ENCODE data around the gene MMP14. TPM values are rescaled to one million over a fixed set of nuclear protein-coding genes. Genes with fewer than 3 reads are reported as not detected.

MMP14 gene
- total and polyA plus RNA-seq, 9 of the 15 experiments (the other 6 are each of a cell fraction or from before 2014, with no cell fraction given) = 0.36 to 5.8 (median 1.3) TPM; not detected in 2

- no TSS peak for BruUV-seq (replicated peaks)
- Histone ChIP-seq H2AFZ (ENCODE audit: low read depth, low read length) (peak overlapping the region; percentile 97), H3K9ac (ENCODE audit: insufficient read depth in 1 of 2, low read depth in 2 of 2, low read length in 2 of 2) (peak overlapping the region; percentile 87 to 91), H3K4me2 (ENCODE audit: insufficient read depth, low read length) (peak overlapping the region; percentile 95), H3K4me3 (peak overlapping the region; percentile 87), H3K36me3 (ENCODE audit: control insufficient read depth, insufficient read depth, low read length) (peaks cover 34% of the 10 kb centered on the region; the same call in 2 of the 3 replicates), H4K20me1 (replicated peaks; ENCODE audit: control insufficient read depth, insufficient read depth, low read length) (no peaks in the 10 kb centered on the region), H3K79me2 (ENCODE audit: control insufficient read depth, insufficient read depth, low read length) (peaks cover 15% of the 10 kb centered on the region), H3K9me3 (replicated peaks; ENCODE audit: control insufficient read depth, insufficient read depth, low read depth, low read length) (no peaks in the 10 kb centered on the region), H3K4me1 (replicated peaks in 1 of 2; ENCODE audit: control insufficient read depth in 2 of 2, insufficient read depth in 2 of 2, low read length in 2 of 2) (peaks cover 12 to 36% of the 10 kb centered on the region in 2 experiments), H3K9me1 (ENCODE audit: control insufficient read depth, insufficient read depth, low read length) (no peaks in the 10 kb centered on the region), H3K27me3 (ENCODE audit: control insufficient read depth in 2 of 2, insufficient read depth in 2 of 2, low read length in 2 of 2) (no peaks in the 10 kb centered on the region), H3K27ac (ENCODE audit: extremely low read depth, low read depth, low read length) (peak overlapping the region; percentile 98)
- POLR2A ChIA-PET = interaction anchor here (0.5 to 5.1 kb wide), 12 partner anchors 10 to 184 kb away, joined by 3 to 60 read pairs (median 4); partner anchors contain the start of genes HAUS4, PRMT5, RBM23 and REM2
- in situ Hi-C loops (cut with MboI) (no loop called here), intact Hi-C loops (cut with micrococcal nuclease) (loop anchor here (1.0 to 5.0 kb wide), 5 partner anchors 28 to 114 kb away; partner anchors contain the start of genes PRMT5 and RBM23)
- DNase-seq (ENCODE audit: extremely low read depth in 1 of 4, low spot score in 3 of 4) (peak; percentile 79 to 93 (median 83)), ATAC-seq (peak; percentile 71), FAIRE-seq (peak; percentile 97)
- CTCF ChIA-PET (ENCODE audit: low intra/inter-chr PET ratio) = interaction anchor here (0.6 to 2.2 kb wide), 4 partner anchors 26 to 314 kb away, joined by 3 to 18 read pairs (median 4); no protein-coding TSS in a partner anchor
- under 1% methylated on average over 30 of the region's 45 CpGs for WGBS (ENCODE audit: insufficient coverage, low coverage, missing lambda C conversion rate)
- TF ChIP-seq NONO (IDR thresholded peaks at IDR 0.05; ENCODE audit: low read depth in 2 of 2, low read length in 1 of 2) (no peak; a peak in 1 of 4 replicates), TAF9B (IDR thresholded peaks at IDR 0.05; ENCODE audit: partially characterized antibody) (peak; percentile 33), ID3 (CRISPR knock-in tag; IDR thresholded peaks at IDR 0.05) (no peak), ID3 (tag; IDR thresholded peaks at IDR 0.05) (no peak; the same call in 1 of the 2 replicates), RBM15 (IDR thresholded peaks at IDR 0.05; ENCODE audit: insufficient read depth, low read length) (no peak), RHOXF2B (CRISPR knock-in tag; conservative IDR thresholded peaks at IDR 0.05) (no peak), HMGXB4 (CRISPR knock-in tag; IDR thresholded peaks at IDR 0.05) (0 out of 2 replicates have a peak, but pooled peaks have one; percentile 35), ZBTB33 (CRISPR knock-in tag; IDR thresholded peaks at IDR 0.05) (0 out of 2 replicates have a peak, but pooled peaks have one; percentile 26), U2AF1 (optimal IDR thresholded peaks at IDR 0.05; ENCODE audit: low read depth, low read length) (peak; percentile 12), C11orf30 (IDR thresholded peaks at IDR 0.05; ENCODE audit: low read depth) (peak; percentile 48; the same call in 1 of the 2 replicates), LARP7 (IDR thresholded peaks at IDR 0.05) (0 out of 2 replicates have a peak, but pooled peaks have one; percentile 34), CBX5 (IDR thresholded peaks at IDR 0.05; ENCODE audit: borderline replicate concordance, low read depth) (no peak), IRF2 (CRISPR knock-in tag; IDR thresholded peaks at IDR 0.05) (no peak)
- TF ChIP-seq, protein P1, sequence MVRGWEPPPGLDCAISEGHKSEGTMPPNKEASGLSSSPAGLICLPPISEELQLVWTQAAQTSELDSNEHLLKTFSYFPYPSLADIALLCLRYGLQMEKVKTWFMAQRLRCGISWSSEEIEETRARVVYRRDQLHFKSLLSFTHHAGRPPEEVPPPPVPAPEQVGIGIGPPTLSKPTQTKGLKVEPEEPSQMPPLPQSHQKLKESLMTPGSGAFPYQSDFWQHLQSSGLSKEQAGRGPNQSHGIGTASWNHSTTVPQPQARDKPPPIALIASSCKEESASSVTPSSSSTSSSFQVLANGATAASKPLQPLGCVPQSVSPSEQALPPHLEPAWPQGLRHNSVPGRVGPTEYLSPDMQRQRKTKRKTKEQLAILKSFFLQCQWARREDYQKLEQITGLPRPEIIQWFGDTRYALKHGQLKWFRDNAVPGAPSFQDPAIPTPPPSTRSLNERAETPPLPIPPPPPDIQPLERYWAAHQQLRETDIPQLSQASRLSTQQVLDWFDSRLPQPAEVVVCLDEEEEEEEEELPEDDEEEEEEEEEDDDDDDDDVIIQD (CRISPR knock-in tag; IDR thresholded peaks at IDR 0.05) = 0 out of 2 replicates have a peak, but pooled peaks have one; percentile 52
Measured at GRCh38 chr14:22872033-22872832, 35.8 kb downstream of the MMP14 start.

Data from K562 (cell line).